GM18909 (cell line): ENCODE data around the gene HSD11B1.
"Not testable (repeated sequence)": the region's sequence is repeated elsewhere in the genome, so short reads cannot be mapped to it uniquely, and the experiment has no call there.

ENCODE experiments used
- ATAC-seq: cut with Tn5 transposase; IDR thresholded peaks from one replicate; pipeline ENCODE4 v1.9.1; 2021; ENCODE audit warnings: mild to moderate bottlenecking; ENCODE audit not compliant: unreplicated experiment, poor library complexity

Gene HSD11B1

DNA sequence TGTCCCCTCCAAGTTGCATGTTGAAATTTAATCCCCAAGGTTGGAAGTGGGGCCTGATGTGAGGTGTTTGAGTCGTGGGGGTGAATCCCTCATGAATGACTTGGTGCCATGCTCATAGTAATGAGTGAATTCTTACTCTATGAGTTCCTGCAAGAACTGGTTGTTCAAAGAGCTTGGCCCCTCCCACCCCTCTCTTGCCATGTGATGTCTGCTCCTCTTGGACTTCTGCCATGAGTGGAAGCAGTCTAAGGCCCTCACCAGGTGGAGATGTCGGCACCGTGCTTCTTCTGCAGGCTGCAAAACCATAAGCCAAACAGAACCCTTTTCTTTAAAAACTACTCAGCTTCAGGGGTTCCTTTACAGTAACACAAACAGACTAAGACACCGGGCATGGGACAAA lies 15.2 kb upstream of the HSD11B1 start:
- no peak for ATAC-seq

DNA sequence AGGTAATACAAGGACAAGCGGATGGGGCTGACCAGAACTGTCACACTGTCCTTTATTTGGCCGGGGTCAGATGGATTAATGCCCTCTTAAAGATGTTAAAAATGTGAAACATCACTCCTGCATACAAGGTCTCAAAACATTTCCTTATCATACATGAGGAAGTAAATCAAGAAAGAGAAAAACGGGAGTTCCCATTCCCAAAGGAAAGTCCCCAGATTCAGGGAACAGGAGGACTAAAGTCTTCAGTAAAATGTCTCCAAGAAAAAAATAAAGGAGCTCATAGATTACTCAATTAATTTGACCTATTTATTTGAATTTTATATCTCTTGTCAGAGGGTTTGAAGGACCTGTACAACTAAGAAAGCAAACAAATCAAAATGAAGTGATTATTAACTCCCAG lies 13.4 kb upstream of the HSD11B1 start:
- no peak for ATAC-seq

DNA sequence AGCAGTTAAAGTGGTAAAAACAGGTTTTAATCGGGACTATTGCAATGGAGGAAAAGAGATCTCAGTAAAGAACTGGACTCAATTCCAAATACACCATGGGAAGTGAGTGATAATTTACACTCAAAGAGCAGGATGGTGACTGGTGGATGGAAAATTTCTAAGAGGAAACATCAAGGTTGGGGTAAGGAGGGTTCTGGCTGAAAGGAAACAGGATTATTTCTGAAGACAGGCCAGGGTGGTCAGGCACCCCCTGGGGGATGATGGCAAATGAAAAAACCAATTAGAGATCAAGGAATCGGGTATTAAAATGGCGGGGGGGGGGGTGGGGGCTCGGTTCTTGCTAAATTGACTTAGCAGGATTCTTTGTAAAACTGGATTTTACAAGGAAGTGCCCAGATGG lies 12.3 kb upstream of the HSD11B1 start:
- no peak for ATAC-seq

DNA sequence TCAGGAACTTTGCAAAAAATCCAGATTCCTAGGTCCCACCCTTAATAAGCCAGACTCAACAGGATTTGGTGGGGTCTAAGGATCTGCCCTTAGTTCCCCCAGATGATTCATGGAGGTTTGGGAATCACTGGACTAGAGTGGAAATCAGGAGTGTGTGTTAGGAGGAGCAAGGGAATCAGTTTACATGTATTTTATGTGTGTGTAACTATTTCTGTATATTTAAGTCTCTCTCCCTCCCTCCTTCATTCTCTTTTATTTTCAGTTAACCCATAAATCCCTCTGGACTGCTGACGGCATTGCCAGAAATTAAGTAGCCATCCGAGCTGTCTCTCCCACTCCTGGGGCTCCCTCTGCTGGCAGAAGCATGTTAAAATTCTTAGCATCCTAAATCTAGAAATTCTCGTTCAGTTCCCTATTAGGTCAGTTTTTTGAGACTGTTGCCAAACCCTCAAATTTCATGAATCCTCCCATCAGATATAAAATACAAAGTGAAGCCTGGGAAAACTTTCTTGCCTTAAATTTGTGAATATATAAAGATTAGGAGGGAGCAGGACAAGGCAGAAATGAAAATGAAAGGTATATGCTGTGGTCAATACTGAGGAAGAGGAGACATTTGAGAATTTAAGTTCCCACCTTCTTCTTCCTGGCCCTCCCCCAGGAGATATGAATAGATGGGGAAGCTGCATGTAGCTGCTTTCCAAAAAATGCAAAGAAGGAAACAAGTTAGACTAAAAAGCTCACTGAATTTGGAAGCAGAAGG lies 11.7 kb upstream of the HSD11B1 start:
- ATAC-seq: peak; percentile 63

DNA sequence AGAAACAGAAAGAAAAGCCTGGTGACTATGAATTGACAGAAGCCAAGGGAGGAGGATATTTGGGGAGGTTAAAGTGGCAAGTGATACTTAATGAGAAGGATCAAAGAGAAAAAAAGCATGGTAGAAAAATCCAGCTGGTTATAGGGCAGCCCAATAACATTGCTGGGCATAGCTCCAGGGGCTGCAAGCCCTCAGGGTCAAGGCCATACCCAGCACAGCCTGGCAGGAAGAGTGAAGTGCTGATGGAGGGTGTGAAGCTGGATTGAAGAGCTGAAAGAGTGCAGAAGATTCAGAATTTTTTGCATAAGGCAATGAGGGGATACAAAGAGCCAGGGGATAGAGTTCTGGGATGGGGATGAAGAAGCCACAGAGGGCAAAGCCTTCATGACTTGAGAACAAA lies 8.0 kb upstream of the HSD11B1 start:
- ATAC-seq: no peak

DNA sequence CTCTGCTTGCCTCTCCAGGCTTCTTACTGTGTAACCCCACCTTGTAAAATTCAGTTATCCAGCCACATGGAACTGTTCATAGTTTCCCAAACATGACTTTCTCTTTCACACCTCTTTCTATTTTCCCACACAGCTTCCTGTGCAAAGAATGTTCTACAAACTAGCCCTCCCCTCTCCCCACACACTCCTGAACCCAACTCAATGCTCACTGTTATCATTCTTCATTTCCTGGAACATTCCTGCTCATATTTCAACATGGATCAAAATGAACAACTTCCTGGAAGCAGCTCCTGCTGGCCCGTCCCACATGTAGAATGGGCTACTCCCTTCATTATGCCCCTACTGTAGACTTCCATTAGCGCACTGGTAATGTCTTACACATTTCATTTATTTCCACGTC lies 7.5 kb upstream of the HSD11B1 start:
- no peak for ATAC-seq

DNA sequence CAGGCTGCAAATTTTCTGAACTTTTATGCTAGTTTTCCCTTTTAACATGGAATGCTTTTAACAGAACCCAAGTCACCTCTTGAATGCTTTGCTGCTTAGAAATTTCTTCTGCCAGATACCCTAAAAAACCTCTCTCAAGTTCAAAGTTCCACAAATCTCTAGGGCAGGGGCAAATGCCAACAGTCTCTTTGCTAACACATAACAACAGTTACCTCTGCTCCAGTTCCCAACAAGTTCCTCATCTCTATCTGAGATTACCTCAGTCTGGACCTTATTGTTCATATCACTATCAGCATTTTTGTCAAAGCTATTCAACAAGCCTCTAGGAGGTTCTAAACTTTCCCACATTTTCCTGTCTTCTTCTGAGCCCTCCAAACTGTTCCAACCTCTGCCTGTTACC lies 4.0 kb upstream of the HSD11B1 start:
- not testable (repeated sequence) for ATAC-seq

DNA sequence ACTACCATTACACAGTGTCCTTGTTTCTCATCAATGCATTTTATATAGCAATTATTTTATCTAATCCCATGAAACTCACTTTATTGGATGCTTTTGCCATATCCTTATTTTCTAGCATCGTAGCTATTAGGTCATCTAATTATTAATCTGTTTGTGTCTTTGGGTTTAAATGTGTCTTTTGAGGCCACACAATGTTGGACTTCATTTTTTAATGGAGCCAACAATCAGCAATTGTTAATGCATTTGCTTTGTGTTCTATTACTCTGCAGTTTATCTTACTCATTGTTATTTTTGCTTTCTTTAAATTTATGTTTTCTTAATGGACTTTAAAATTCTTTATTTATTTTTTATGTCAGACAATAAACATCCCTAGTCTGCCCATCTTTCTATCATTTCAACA lies 1.8 kb upstream of the HSD11B1 start:
- ATAC-seq: no peak

DNA sequence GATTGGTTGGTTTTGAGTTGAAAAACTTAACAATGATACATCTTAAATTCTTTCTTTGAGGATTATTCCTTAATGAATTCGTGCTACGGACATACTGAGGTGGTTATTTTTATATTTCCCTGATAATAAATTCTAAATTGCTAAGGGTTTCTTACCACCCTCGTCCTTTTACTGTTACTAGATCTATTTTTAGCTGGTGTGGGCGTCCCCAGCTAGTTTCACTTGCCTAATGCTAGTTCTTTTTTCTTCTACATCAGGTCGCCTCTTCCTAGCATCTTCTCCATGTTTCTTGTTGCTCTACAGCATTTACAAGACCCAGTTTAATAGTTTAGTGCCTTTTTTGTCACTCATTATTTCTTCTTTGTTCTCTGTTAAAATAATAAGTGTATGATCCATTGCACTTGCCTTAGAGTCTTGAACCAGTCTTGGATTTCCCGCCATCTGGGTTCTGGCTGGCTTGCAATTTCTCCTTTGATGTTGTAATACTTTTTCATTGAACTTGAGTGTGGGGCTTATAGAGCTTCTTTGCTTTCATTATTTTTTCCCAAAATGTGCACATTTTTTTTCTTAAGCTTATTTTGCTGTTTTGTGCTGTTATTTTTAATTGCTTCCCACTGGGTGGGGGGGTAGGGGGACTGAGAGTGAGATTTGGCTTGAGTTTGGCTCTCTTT lies 677 bp upstream of the HSD11B1 start:
- ATAC-seq: no peak

DNA sequence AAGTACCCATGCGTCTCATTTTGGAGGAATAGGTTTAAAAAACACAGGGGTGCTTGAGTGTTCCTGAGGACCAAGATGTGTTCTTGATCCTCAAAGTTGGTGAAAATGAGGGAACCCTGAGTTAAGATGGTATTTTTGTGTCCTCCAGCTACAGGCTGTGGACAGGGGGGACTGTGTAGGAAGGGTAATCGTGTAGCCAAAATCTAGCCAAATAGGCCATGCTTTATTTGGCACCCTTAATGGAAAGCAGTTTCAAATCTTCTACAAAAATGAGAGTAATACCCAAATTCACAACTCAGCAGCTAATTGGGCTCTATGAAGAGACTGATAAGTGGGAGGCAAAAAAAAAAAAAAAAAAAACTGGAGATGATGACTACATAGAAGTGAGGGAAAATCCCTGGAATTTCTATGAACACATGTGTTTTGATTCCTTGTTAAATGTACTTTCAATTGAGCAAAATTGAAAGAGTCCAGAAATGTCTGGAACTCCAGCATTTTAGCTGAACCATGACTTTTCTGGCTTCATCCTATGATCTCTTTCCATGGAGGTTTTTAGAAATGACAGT lies 470 bp downstream of the HSD11B1 start:
- no peak for ATAC-seq

DNA sequence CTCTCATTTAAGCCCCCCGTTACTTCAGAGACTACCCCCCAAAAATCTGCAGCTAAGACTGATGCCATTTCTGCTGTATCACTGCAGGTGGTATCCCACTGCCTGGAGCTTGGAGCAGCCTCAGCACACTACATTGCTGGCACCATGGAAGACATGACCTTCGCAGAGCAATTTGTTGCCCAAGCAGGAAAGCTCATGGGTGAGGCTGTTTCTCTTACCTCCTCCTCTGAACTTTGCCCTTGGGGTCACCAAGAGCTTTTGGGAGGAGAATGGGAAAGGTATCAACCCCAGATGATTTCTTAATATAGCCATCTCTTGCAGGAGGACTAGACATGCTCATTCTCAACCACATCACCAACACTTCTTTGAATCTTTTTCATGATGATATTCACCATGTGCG lies 2.0 kb downstream of the HSD11B1 start:
- ATAC-seq: no peak

DNA sequence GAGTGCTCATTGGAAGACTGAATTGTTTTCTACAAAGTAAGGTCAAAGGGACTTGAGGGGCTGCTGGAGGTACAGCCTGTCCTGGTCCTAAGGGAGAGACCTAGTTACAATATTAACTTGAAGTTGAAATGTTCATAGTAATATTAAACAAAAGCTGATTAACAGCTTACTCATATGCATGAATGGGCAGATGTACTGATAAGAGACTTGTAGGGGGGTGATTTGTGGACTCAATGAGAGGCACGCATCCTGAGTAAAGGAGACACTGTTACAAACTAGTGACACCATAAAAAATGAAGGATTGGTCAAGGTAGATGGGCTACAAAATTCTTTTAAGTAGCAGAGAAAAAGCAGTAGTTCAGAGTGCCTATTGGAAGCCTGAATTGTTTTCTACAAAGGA lies 2.7 kb downstream of the HSD11B1 start:
- no peak for ATAC-seq

DNA sequence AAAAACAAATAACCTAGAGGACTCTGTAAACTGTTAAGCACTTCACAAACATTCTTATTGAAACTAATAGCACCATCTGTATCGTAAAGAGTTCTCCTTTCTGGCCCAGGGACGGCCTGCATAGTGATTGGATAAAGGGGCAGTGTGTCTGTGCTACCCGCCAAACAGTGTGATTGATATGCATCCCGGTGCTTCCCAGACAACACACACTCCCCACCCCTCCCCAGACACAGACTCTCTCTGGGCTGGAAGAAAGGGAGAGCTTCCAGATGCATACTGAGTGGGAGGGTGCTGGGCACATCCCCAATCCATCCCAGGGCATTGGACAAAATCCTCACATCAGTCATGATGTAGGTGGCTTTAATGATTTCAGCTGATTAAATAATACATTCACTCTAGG lies 3.7 kb downstream of the HSD11B1 start:
- ATAC-seq: no peak

DNA sequence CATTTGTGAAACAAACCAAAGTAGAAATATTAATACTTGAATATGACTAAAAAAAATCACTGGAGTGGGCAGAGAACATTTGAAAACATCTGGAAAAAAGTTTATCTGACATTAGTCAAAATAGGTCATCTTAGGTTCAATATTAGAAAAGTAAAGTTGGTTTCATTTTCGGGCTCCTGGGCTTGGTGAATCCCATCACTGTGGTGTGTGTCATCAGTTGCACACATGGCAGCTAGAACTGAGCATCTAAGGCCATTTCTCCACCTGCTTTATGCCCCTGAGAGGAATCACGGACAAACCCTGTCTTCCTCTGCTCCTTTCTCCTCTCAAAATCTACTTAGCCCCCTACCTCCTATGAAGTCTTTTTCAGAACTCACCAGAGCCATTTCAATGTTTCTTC lies 5.4 kb downstream of the HSD11B1 start:
- no peak for ATAC-seq

DNA sequence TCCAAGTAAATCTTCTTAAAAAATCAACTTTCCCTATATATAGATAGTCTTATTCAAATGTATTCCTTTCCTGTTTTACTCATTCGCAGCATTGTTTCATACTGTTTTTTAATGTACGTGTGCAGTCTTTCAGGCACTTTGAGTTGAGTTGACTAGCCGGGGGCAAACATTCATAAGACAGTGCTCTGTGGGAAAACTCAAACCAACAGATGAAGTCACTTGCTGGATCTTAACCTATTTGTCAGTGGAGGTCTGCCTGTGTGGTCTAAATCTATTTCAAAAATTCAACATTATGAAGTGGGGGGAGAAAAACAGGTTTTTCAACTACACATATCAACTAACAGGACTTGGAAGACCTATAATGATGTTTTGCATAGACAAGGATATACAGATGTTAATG lies 6.2 kb downstream of the HSD11B1 start:
- no peak for ATAC-seq

DNA sequence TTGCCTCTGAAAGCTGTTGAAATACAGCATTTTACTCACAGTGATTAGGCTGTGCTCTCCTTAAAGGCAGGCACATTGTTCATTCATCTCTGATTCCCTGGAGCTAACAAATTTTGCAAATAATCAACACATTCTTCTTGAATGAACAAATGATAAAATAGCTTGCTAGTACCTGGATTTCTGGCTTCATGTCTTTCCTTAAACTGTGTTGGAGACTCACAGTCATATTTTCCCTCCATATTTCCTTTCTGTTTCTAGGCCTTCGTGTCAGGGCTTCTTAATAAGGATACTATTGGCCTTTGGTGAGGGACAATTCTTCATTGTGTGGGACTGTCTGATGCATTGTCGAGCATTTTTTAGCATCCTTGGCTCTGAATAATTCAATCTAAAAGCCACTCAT lies 9.7 kb downstream of the HSD11B1 start:
- no peak for ATAC-seq

DNA sequence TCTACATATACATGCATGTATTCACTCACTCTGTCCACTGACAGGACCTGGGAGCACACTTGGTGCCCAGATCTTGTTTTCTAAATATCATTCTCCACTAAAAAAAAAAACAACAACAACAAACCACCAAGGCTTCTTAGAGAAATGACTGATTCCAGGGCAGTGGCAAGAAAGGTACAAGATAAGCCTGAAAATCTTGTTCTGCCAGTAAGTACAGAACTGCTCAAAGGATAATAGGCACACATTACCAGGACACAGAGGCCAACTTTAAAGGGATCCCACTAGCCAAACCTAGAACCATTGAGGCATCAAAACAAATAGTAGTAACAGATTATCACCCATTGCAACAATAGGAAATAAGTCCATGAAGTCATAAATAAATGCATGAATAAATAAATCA lies 10.7 kb downstream of the HSD11B1 start:
- no peak for ATAC-seq

DNA sequence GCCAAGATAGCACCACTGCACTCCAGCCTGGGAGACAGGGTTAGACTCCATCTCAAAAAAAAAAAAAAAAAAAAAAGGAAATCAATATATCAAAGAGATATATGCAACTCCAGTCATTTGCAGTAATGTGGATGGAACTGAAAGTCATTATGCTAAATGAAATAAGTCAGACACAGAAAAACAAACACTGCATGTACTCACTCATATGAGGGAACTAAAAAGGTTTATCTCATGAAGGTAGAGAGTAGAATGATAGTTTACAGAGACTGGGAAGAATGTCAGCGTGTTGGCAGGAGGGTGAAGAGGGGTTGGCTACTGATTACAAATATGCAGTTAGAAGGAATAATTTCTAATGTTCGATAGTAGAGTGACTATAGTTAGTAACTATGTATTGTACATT lies 13.2 kb downstream of the HSD11B1 start:
- no peak for ATAC-seq

DNA sequence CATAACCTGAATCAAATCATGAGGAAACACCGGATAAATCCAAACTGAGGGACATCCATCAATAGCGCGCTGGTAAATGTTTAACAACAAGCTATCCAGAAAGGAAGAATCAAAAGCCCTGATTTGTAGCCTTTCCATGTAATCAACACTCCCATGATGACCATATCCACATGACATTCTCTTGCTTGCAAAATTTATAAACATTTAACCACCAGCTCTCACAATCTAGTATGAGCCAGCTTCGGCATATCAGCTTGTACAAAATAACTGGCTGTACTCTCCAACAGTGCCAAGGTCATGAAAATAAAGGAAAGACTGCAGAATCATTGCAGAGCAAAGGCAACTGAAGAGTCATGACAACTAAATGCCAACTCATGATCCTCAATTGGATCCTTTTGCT lies 15.7 kb downstream of the HSD11B1 start:
- no peak for ATAC-seq

DNA sequence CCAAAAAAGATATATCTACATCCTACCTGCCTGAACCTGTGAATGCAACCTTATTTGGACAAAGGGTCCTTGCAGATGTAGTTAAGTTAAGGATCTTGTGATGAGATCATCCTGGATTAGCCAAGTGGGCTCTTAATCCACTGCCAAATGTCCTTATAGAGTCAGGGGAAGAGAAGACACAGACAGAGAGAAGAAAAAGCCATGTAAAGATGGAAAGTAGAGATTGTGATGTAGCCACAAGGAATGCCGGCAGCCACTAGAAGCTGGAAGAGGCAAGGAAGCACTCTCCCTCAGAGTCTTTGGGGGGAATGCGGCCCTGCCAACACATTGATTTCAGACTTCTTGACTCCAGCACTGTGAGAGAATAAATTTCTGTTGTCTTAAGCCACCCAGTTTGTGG lies 16.2 kb downstream of the HSD11B1 start:
- no peak for ATAC-seq

DNA sequence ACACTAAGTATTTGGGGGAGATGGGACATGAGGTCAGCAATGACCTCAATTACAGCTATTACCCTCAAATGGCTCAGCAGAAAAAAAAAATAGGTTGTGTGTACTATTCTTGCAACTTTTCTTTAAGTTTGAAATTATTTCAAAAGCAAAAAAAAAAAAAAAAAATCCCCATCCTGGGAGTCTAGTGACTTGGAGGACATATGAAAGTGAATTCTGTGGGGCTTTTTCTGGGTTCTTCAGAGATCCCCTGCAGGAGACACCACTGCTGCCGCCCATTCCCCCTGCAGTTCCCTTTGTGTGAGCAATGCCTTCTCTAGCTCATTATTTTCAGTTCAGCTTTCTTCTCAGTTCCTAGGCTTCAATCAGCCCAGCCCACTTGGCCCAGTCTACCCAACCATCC lies 16.7 kb downstream of the HSD11B1 start:
- ATAC-seq: no peak

DNA sequence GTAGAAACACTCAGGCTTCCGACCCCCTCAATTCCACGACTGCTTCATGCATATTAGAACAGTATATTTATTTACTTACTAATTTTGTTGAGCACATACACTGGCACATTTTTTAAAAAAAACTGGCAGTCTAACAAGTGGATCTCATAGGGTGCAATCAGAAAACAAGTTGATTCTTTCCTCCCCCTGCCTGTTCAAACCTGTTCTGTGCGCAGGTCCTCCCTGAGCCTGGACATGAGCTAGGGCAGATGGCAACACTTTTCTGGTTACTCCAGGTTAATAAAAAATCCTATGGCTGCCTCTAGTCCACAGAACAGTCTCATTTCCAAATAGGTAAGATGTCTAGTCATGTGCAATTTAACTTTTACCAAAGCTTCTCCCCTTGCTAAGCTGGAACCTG lies 18.6 kb downstream of the HSD11B1 start:
- no peak for ATAC-seq
